OCI-LY1 (cell line): Measurements from ENCODE around the gene SH3PXD2A.

ENCODE experiments used
- H2AFZ ChIP-seq: fragments of 200-600 bp; sonication (generic), shearing (Covaris generic); 2 replicates; pipeline ENCODE4 v1.6.0; 2014; ENCODE audit warnings: antibody characterized with exemption, mild to moderate bottlenecking, low read length
- H3F3A ChIP-seq: fragments of 200-600 bp; sonication (generic), shearing (Covaris generic); 2 replicates; pipeline ENCODE4 v1.6.0; 2014; ENCODE audit warnings: mild to moderate bottlenecking, antibody characterized with exemption, low read length, moderate library complexity; ENCODE audit not compliant: insufficient read depth
- H3K27ac ChIP-seq: fragments of 200-600 bp; sonication (generic); 2 replicates; pipeline ENCODE4 v1.5.1; 2014; ENCODE audit warnings: low read length, mixed run types, mild to moderate bottlenecking, low read depth; ENCODE audit not compliant: poor library complexity, severe bottlenecking
- H3K27me3 ChIP-seq: fragments of 200-600 bp; sonication (generic); 2 replicates; pipeline ENCODE4 v1.6.0; 2014; ENCODE audit warnings: antibody characterized with exemption, mild to moderate bottlenecking, low read length, moderate library complexity; ENCODE audit not compliant: insufficient read depth
- H3K36me3 ChIP-seq: fragments of 200-600 bp; sonication (generic); 2 replicates; pipeline ENCODE4 v1.6.1; 2014; ENCODE audit warnings: mild to moderate bottlenecking, antibody characterized with exemption, low read length, moderate library complexity, mixed read lengths; ENCODE audit not compliant: insufficient read depth
- H3K4me1 ChIP-seq: fragments of 200-600 bp; sonication (generic); 2 replicates; pipeline ENCODE4 v1.5.1; 2014; ENCODE audit warnings: mild to moderate bottlenecking, low read length, moderate library complexity; ENCODE audit not compliant: insufficient read depth, severe bottlenecking
- H3K4me2 ChIP-seq: fragments of 200-600 bp; sonication (generic), shearing (Covaris generic); 2 replicates; pipeline ENCODE4 v1.6.1; 2014; ENCODE audit warnings: low read length
- H3K4me3 ChIP-seq: fragments of 200-600 bp; sonication (generic); 2 replicates; pipeline ENCODE4 v1.5.1; 2014; ENCODE audit warnings: low read length, low read depth, mild to moderate bottlenecking, mixed read lengths; ENCODE audit not compliant: poor library complexity, severe bottlenecking
- H3K79me2 ChIP-seq: fragments of 200-600 bp; shearing (Covaris generic); 2 replicates; pipeline ENCODE4 v1.6.1; 2016; ENCODE audit warnings: mixed run types, low read length, mixed read lengths; ENCODE audit not compliant: insufficient read depth
- H3K9ac ChIP-seq: fragments of 200-600 bp; sonication (generic), shearing (Covaris generic); 2 replicates; pipeline ENCODE4 v1.6.1; 2014; ENCODE audit warnings: mild to moderate bottlenecking, low read length, mixed read lengths
- H3K9me2 ChIP-seq: fragments of 200-600 bp; sonication (generic), shearing (Covaris generic); 2 replicates; pipeline ENCODE4 v1.6.1; 2014; ENCODE audit warnings: low read depth, mild to moderate bottlenecking, low read length, mixed read lengths
- H3K9me3 ChIP-seq: fragments of 200-600 bp; shearing (Covaris generic); 2 replicates; pipeline ENCODE4 v1.6.1; 2014; ENCODE audit warnings: low read length, mixed read lengths
- H4K20me1 ChIP-seq: fragments of 200-600 bp; sonication (generic), shearing (Covaris generic); 2 replicates; pipeline ENCODE4 v1.6.0; 2016; ENCODE audit warnings: mild to moderate bottlenecking, low read length; ENCODE audit not compliant: insufficient read depth
- CTCF ChIP-seq: fragments of 200-600 bp; sonication (generic), shearing (Covaris generic); IDR thresholded peaks from 2 replicates; pipeline ENCODE4 v1.5.1; 2017; ENCODE audit warnings: mild to moderate bottlenecking, antibody characterized with exemption, low read length, moderate library complexity, mixed read lengths
- EZH2 ChIP-seq: fragments of 200-600 bp; sonication (generic), shearing (Covaris generic); IDR thresholded peaks from 2 replicates; pipeline ENCODE4 v1.8.0; 2017; ENCODE audit warnings: borderline replicate concordance, mixed run types, mild to moderate bottlenecking, antibody characterized with exemption, low read length, moderate library complexity, mixed read lengths

Gene SH3PXD2A

GRCh38 chr10:103701380-103702222 is 153.8 kb downstream of the SH3PXD2A start:
- Histone ChIP-seq H3K4me2 (no peak overlapping the region), H3K9ac (no peak overlapping the region), H3K4me3 (no peak overlapping the region), H3K79me2 (no peaks in the 10 kb centered on the region), H3K9me3 (no peaks in the 10 kb centered on the region), H3K9me2 (no peaks in the 10 kb centered on the region), H3K4me1 (no peaks in the 10 kb centered on the region), H3F3A (no peaks in the 10 kb centered on the region), H3K27ac (no peak overlapping the region), H2AFZ (no peak overlapping the region), H3K27me3 (no peaks in the 10 kb centered on the region), H3K36me3 (no peaks in the 10 kb centered on the region), H4K20me1 (no peaks in the 10 kb centered on the region)
- no peak for TF ChIP-seq EZH2
- TF ChIP-seq CTCF, result no peak

GRCh38 chr10:103700436-103700715 is 155.0 kb downstream of the SH3PXD2A start:
- Histone ChIP-seq H3K9me2 (no peaks in the 10 kb centered on the region), H2AFZ (no peak overlapping the region), H3K27me3 (no peaks in the 10 kb centered on the region), H4K20me1 (no peaks in the 10 kb centered on the region), H3K9ac (no peak overlapping the region), H3K4me3 (no peak overlapping the region), H3K9me3 (no peaks in the 10 kb centered on the region), H3F3A (no peaks in the 10 kb centered on the region), H3K27ac (no peak overlapping the region), H3K36me3 (no peaks in the 10 kb centered on the region), H3K4me2 (no peak overlapping the region), H3K79me2 (no peaks in the 10 kb centered on the region), H3K4me1 (peaks cover 12% of the 10 kb centered on the region)
- TF ChIP-seq CTCF, result no peak
- TF ChIP-seq EZH2, result no peak

- H3F3A ChIP-seq, result no peaks in the 10 kb centered on the region
- H3K4me1 ChIP-seq, result peaks cover 16% of the 10 kb centered on the region
- no peaks in the 10 kb centered on the region for H3K9me2 ChIP-seq
- no peaks in the 10 kb centered on the region for H3K79me2 ChIP-seq
- H3K9ac ChIP-seq, result no peak overlapping the region
- no peak overlapping the region for H3K4me3 ChIP-seq
- no peak overlapping the region for H2AFZ ChIP-seq
- no peaks in the 10 kb centered on the region for H3K9me3 ChIP-seq
- H3K36me3 ChIP-seq, result no peaks in the 10 kb centered on the region
- TF ChIP-seq CTCF, result 0 out of 2 replicates have a peak, but pooled peaks have one; percentile 24
- TF ChIP-seq EZH2, result no peak
- no peaks in the 10 kb centered on the region for H4K20me1 ChIP-seq
- no peak overlapping the region for H3K27ac ChIP-seq
- H3K4me2 ChIP-seq, result no peak overlapping the region
- H3K27me3 ChIP-seq, result no peaks in the 10 kb centered on the region
Observed at GRCh38 chr10:103699611-103700435, 155.6 kb downstream of the SH3PXD2A start.
